Osteocyte (in vitro differentiated cells): Measurements from ENCODE around the gene GMPR. TPM values are rescaled to one million over a fixed set of nuclear protein-coding genes. Genes with fewer than 3 reads are reported as not detected.

Experiments
- DNase-seq: peaks from one replicate; pipeline ENCODE4 v3.0.0; 2021; ENCODE audit warnings: mixed read lengths; ENCODE audit not compliant: unreplicated experiment; ENCODE audit errors: extremely low spot score
- H3K27ac Mint-ChIP-seq: one replicate; pipeline ENCODE4 v1.8.0; 2021; ENCODE audit warnings: mild to moderate bottlenecking, mixed read lengths; ENCODE audit not compliant: unreplicated experiment
- H3K27me3 Mint-ChIP-seq: one replicate; pipeline ENCODE4 v1.8.0; 2021; ENCODE audit warnings: mixed read lengths; ENCODE audit not compliant: unreplicated experiment
- H3K36me3 Mint-ChIP-seq: one replicate; pipeline ENCODE4 v1.8.0; 2021; ENCODE audit warnings: mixed read lengths; ENCODE audit not compliant: unreplicated experiment
- H3K4me1 Mint-ChIP-seq: one replicate; pipeline ENCODE4 v1.8.0; 2021; ENCODE audit warnings: mixed read lengths; ENCODE audit not compliant: unreplicated experiment
- H3K4me3 Mint-ChIP-seq: one replicate; pipeline ENCODE4 v1.8.0; 2021; ENCODE audit warnings: mild to moderate bottlenecking, moderate library complexity, mixed read lengths; ENCODE audit not compliant: unreplicated experiment
- H3K9me3 Mint-ChIP-seq: one replicate; pipeline ENCODE4 v1.8.0; 2021; ENCODE audit warnings: mixed read lengths; ENCODE audit not compliant: unreplicated experiment
- CTCF ChIP-seq: fragments of 200-600 bp; sonication (generic); IDR thresholded peaks from 2 replicates; pipeline ENCODE4 v1.5.0; 2021; ENCODE audit warnings: antibody characterized with exemption, mild to moderate bottlenecking, moderate library complexity
- total RNA-seq: library from RNA; stranded (reverse); gene quantifications from 2 replicates; pipeline ENCODE4 v1.2.1, GENCODE V29; 2021

Gene GMPR
- total RNA-seq, 1 donor from 2014 or later: 7.8 TPM

DNA sequence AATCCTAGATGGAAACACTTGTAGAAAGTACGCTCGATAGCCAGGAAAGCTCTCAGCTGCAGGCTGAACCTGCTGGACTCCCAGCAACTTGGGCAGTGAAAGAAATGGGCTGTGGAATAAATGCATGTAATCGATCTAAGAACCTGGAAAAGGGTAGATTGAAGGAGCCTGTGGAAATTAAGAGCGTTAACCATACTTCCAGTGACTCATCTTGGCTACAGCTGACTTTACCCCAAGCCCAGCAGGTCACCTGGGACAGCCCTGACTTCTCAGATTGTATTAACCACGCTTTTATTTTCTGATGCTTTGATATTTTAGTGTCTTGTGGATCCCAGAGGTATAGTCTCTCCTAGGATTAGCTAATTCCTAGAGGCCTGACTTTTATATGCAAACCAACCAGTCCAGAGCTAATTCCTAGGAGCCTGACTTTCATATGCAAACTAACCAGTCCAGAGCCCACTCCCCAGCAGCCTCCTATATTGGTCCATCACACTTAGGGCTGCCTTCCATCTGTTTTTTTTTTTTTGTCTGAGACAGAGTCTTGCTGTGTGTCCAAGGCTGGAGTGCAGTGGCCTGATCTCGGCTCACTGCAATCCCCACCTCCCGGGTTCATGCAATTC, 86.3 kb downstream of the GMPR start:
- peaks cover 30% of the 10 kb centered on the region for H3K36me3 Mint-ChIP-seq
- H3K4me1 Mint-ChIP-seq: peaks cover 25% of the 10 kb centered on the region
- no peak overlapping the region for H3K27ac Mint-ChIP-seq
- H3K9me3 Mint-ChIP-seq: no peaks in the 10 kb centered on the region
- H3K4me3 Mint-ChIP-seq: no peak overlapping the region
- TF ChIP-seq CTCF: no peak
- no peaks in the 10 kb centered on the region for H3K27me3 Mint-ChIP-seq
- no peak for DNase-seq

DNA sequence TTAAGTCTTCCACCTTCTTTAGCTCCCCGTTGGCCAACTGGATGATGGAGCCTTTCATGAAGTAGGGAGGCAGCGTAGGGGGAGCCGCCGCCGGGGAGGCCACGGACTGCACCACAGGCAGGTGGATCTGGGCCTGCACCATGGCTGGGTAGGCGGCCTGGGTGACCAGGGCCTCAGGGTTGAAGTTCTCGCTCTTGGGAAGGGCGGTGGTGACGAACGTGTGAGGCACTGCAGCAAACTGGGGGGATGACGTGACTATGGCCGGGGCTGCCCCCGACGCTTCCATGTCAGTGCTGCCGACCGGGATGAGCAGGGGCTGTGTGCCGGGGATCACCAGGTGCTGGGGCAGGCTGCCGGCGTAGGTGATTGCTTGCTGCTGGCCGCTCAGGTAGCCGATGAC, 88.1 kb downstream of the GMPR start:
- H3K9me3 Mint-ChIP-seq: no peaks in the 10 kb centered on the region
- no peak for DNase-seq
- peaks cover 11% of the 10 kb centered on the region for H3K4me1 Mint-ChIP-seq
- peaks cover 30% of the 10 kb centered on the region for H3K36me3 Mint-ChIP-seq
- no peak overlapping the region for H3K4me3 Mint-ChIP-seq
- no peak overlapping the region for H3K27ac Mint-ChIP-seq
- no peaks in the 10 kb centered on the region for H3K27me3 Mint-ChIP-seq
- no peak for TF ChIP-seq CTCF

DNA sequence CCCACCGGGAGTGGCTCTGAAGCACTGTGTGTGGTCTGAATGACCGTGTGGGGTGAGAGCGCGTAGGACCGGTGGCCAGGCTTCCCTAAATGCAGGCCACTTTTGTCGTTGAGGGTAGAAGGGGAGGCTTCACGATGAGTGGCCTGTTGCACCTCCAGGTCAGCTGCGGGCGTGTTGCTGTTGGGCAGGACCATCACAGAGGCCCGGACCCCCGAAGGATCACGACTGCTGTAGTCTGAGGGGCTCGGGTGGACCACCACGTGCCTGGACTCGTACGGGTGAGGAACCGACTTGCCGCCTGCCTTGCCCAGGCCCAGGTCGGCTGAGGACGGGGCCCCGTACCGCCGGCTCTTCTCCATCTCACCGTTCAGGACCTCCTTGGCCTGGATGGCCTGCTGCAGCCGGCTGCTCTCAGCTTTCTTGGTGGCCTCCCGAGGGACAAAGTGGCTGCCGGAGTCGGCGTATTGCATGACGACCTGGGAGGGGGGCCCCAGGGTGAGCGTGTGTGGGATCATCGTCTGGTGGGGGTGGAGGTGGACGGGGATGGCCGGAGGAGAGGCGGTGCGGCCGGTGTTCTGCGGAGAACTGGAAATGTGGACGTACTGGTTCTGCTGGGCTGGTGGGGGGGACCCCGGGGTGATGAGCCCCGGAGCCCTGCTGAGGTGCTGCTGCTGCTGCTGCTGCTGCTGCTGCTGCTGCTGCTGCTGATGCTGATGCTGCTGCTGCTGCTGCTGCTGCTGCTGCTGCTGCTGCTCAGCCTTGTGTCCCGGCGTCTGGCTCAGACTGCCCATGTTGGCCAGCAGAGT, 88.8 kb downstream of the GMPR start:
- no peak for TF ChIP-seq CTCF
- Mint-ChIP-seq H3K36me3 (peaks cover 26% of the 10 kb centered on the region), H3K4me1 (peaks cover 11% of the 10 kb centered on the region), H3K27ac (no peak overlapping the region), H3K27me3 (no peaks in the 10 kb centered on the region), H3K9me3 (no peaks in the 10 kb centered on the region), H3K4me3 (no peak overlapping the region)
- DNase-seq: no peak

DNA sequence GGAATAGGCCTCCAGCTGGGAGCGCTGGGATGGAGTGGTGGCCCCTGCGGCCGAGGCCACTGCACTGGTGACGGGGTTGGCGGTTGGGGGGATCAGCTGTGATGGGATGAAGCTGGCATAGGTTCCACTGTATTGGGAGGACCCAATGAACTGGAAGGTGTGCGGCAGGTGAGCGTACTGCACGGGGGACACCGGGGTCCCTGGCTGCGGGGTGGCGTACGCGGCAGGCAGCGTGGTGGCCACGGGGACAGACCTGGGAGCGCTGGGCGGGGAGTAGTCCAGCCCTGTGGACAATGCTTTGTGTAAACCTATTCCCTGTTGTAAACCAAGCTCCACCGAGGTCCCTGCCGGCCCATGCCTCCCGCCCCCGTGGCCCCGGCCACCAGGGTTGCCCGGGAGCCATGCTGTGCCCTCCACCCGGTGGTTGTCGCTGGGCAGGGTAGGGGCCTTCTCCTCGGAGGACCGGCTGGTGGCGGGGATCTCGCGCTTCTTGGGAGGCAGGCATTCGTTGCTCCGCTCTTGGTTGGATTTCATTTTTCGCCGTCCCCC, 89.5 kb downstream of the GMPR start:
- no peak for TF ChIP-seq CTCF
- H3K4me1 Mint-ChIP-seq: peaks cover 11% of the 10 kb centered on the region
- no peaks in the 10 kb centered on the region for H3K9me3 Mint-ChIP-seq
- no peak overlapping the region for H3K4me3 Mint-ChIP-seq
- no peaks in the 10 kb centered on the region for H3K27me3 Mint-ChIP-seq
- H3K27ac Mint-ChIP-seq: no peak overlapping the region
- no peak for DNase-seq
- H3K36me3 Mint-ChIP-seq: peaks cover 24% of the 10 kb centered on the region

GRCh38 chr6:16329233-16329632, 90.8 kb downstream of the GMPR start:
- Mint-ChIP-seq H3K4me3 (no peak overlapping the region), H3K27ac (no peak overlapping the region), H3K27me3 (no peaks in the 10 kb centered on the region), H3K9me3 (no peaks in the 10 kb centered on the region), H3K36me3 (peaks cover 22% of the 10 kb centered on the region), H3K4me1 (peaks cover 9% of the 10 kb centered on the region)
- no peak for TF ChIP-seq CTCF
- no peak for DNase-seq
